ENCODE results near the gene HOXD1. TPM values are rescaled to one million over a fixed set of nuclear protein-coding genes. Genes with fewer than 3 reads are reported as not detected.

The HOXD1 gene
- total and polyA plus RNA-seq, 8 donors, result 0.08 to 0.29 (median 0.20) TPM

DNA sequence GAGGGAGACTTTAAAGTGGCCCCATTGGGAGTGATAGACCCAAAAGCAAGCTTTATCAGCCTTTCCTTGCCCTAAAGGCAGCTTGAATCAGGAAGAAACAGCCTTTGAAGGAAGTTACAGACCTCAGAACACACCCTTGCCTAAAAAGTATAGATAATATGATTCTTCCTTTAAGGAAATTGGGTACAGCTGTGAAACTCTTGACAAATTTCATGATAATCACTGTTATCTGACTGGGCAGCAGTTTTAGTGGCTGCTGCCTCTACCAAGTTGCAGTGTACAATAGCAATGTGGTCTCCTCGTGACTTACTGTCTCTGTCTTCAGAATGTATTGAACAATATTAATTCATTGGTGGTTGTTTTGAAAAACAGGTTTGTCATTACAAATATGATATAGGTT, 16.7 kb downstream of the HOXD1 start:
- Histone ChIP-seq H3K36me3 (no peaks in the 10 kb centered on the region), H3K4me1 (no peaks in the 10 kb centered on the region), H3K4me3 (no peak overlapping the region), H3K27ac (no peak overlapping the region), H3K27me3 (no peaks in the 10 kb centered on the region), H3K9me3 (no peaks in the 10 kb centered on the region)
- ATAC-seq (no peak), DNase-seq (no peak), FAIRE-seq (no peak)
- intact Hi-C loops (cut with DNase I), result no loop called here
- TF ChIP-seq, protein P1, sequence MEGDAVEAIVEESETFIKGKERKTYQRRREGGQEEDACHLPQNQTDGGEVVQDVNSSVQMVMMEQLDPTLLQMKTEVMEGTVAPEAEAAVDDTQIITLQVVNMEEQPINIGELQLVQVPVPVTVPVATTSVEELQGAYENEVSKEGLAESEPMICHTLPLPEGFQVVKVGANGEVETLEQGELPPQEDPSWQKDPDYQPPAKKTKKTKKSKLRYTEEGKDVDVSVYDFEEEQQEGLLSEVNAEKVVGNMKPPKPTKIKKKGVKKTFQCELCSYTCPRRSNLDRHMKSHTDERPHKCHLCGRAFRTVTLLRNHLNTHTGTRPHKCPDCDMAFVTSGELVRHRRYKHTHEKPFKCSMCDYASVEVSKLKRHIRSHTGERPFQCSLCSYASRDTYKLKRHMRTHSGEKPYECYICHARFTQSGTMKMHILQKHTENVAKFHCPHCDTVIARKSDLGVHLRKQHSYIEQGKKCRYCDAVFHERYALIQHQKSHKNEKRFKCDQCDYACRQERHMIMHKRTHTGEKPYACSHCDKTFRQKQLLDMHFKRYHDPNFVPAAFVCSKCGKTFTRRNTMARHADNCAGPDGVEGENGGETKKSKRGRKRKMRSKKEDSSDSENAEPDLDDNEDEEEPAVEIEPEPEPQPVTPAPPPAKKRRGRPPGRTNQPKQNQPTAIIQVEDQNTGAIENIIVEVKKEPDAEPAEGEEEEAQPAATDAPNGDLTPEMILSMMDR (IDR thresholded peaks at IDR 0.05), result no peak
- WGBS, 2 donors, result 66 to 71% methylated on average over 1 of the region's 1 CpG

GRCh38 chr2:176206136-176206535, 17.7 kb downstream of the HOXD1 start:
- Histone ChIP-seq H3K4me3 (no peak overlapping the region), H3K27me3 (no peaks in the 10 kb centered on the region), H3K9me3 (no peaks in the 10 kb centered on the region), H3K4me1 (no peaks in the 10 kb centered on the region), H3K36me3 (no peaks in the 10 kb centered on the region), H3K27ac (no peak overlapping the region)
- 89 to 93% methylated on average over 2 of the region's 2 CpGs for WGBS, 2 donors
- TF ChIP-seq, protein P1 (IDR thresholded peaks at IDR 0.05), result no peak
- ATAC-seq (no peak), FAIRE-seq (no peak), DNase-seq (no peak)
- intact Hi-C loops (cut with DNase I), result no loop called here

GRCh38 chr2:176206682-176207081, 18.2 kb downstream of the HOXD1 start:
- no peak for FAIRE-seq
- H3K36me3 ChIP-seq, result no peaks in the 10 kb centered on the region
- intact Hi-C loops (cut with DNase I), result no loop called here
- no peak overlapping the region for H3K4me3 ChIP-seq
- peaks cover 0 to 4% (median 0%) of the 10 kb centered on the region in 4 donors for H3K27me3 ChIP-seq
- no peak for ATAC-seq
- DNase-seq, result no peak
- TF ChIP-seq, protein P1 (IDR thresholded peaks at IDR 0.05), result no peak
- H3K9me3 ChIP-seq, result no peaks in the 10 kb centered on the region
- WGBS, 2 donors, result 66 to 77% methylated on average over 2 of the region's 2 CpGs
- H3K4me1 ChIP-seq, result no peaks in the 10 kb centered on the region
- no peak overlapping the region for H3K27ac ChIP-seq

- DNase-seq (no peak), ATAC-seq (no peak), FAIRE-seq (peak; percentile 17)
- Histone ChIP-seq H3K27me3 (peaks cover 0 to 6% (median 0%) of the 10 kb centered on the region in 4 donors), H3K9me3 (no peaks in the 10 kb centered on the region), H3K27ac (no peak overlapping the region), H3K4me1 (no peaks in the 10 kb centered on the region), H3K4me3 (no peak overlapping the region), H3K36me3 (no peaks in the 10 kb centered on the region)
- TF ChIP-seq, protein P1 (IDR thresholded peaks at IDR 0.05), result no peak
- intact Hi-C loops (cut with DNase I), result no loop called here
- WGBS, 2 donors, result 55% methylated on average over 1 of the region's 1 CpG
Observed at GRCh38 chr2:176211110-176211509, 22.6 kb downstream of the HOXD1 start.

- ATAC-seq (no peak), DNase-seq (no peak), FAIRE-seq (no peak)
- H3K4me1 ChIP-seq, result no peaks in the 10 kb centered on the region
- no peak overlapping the region for H3K27ac ChIP-seq
- no peaks in the 10 kb centered on the region for H3K36me3 ChIP-seq
- intact Hi-C loops (cut with DNase I), result no loop called here
- no peaks in the 10 kb centered on the region for H3K9me3 ChIP-seq
- peaks cover 0 to 6% (median 0%) of the 10 kb centered on the region in 4 donors for H3K27me3 ChIP-seq
- H3K4me3 ChIP-seq, result no peak overlapping the region
- TF ChIP-seq, protein P1 (IDR thresholded peaks at IDR 0.05), result no peak
Observed at GRCh38 chr2:176212276-176212675, 23.8 kb downstream of the HOXD1 start.

All from pancreas (tissue), 10 donors.